ENCODE results near the gene CLEC4G. TPM values are rescaled to one million over a fixed set of nuclear protein-coding genes. Genes with fewer than 3 reads are reported as not detected.

CLEC4G gene
- total and polyA plus RNA-seq, 2 experiments from 2014 or later, result not detected

GRCh38 chr19:7739801-7740681 lies 8.1 kb upstream of the CLEC4G start:
- TF ChIP-seq EZH2phosphoT487 (IDR thresholded peaks at IDR 0.05; ENCODE audit: low read depth, severe bottlenecking, unreplicated experiment) (no peak), CTCF (IDR thresholded peaks at IDR 0.05; ENCODE audit: poor library complexity) (no peak), EZH2 (IDR thresholded peaks at IDR 0.05; ENCODE audit: borderline replicate concordance) (no peak)
- Histone ChIP-seq H4K20me1 (ENCODE audit: insufficient read depth, poor library complexity, severe bottlenecking) (no peaks in the 10 kb centered on the region), H3K27me3 (peaks cover 14% of the 10 kb centered on the region), H3K9me2 (replicated peaks; ENCODE audit: insufficient read depth) (no peaks in the 10 kb centered on the region), H3K4me2 (no peak overlapping the region), H3K27ac (no peak overlapping the region), H3K79me2 (no peaks in the 10 kb centered on the region), H3K4me1 (ENCODE audit: insufficient read depth) (no peaks in the 10 kb centered on the region), H3K4me3 (no peak overlapping the region), H3K9me3 (ENCODE audit: low read depth) (no peaks in the 10 kb centered on the region), H2AFZ (no peak overlapping the region), H3K36me3 (replicated peaks; ENCODE audit: insufficient read depth, low read depth) (no peaks in the 10 kb centered on the region)
- DNase-seq (ENCODE audit: low spot score), result no peak
- 84% methylated on average over 19 of the region's 19 CpGs for WGBS (ENCODE audit: low lambda C conversion rate, missing lambda C conversion rate)

DNA sequence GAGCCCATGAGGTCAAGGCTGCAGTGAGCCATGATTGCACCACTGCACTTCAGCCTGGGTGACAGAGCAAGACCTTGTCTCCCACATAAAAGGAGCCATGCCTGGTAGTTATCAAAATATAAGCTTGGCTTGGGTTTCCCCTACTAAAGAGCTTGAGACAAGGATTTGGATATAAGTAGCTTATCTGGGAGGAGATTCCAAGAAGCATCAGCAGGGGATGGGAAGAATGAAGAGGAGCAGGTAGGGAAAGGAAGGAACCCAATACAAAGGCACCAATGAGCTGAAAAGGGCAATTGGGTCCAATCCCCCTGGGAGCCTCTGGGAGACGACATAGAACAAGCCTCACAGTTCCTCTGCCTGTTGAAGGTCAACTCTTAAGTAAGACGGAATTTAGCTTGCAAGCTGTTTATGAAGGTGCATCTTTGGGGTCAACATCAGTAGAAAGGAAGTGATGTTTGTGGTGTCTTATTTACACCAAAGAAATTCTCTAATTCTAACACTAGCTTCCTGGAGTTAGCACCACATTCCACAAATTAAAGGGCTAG lies 7.4 kb upstream of the CLEC4G start:
- Histone ChIP-seq H3K27me3 (peaks cover 11% of the 10 kb centered on the region), H3K36me3 (replicated peaks; ENCODE audit: insufficient read depth, low read depth) (no peaks in the 10 kb centered on the region), H3K9me2 (replicated peaks; ENCODE audit: insufficient read depth) (no peaks in the 10 kb centered on the region), H3K4me3 (no peak overlapping the region), H3K4me2 (no peak overlapping the region), H3K4me1 (ENCODE audit: insufficient read depth) (no peaks in the 10 kb centered on the region), H2AFZ (no peak overlapping the region), H3K27ac (no peak overlapping the region), H3K9me3 (ENCODE audit: low read depth) (no peaks in the 10 kb centered on the region), H4K20me1 (ENCODE audit: insufficient read depth, poor library complexity, severe bottlenecking) (no peaks in the 10 kb centered on the region), H3K79me2 (no peaks in the 10 kb centered on the region)
- 64% methylated on average over 2 of the region's 2 CpGs for WGBS (ENCODE audit: low lambda C conversion rate, missing lambda C conversion rate)
- no peak for DNase-seq (ENCODE audit: low spot score)
- no peak for TF ChIP-seq CTCF (IDR thresholded peaks at IDR 0.05; ENCODE audit: poor library complexity)

DNA sequence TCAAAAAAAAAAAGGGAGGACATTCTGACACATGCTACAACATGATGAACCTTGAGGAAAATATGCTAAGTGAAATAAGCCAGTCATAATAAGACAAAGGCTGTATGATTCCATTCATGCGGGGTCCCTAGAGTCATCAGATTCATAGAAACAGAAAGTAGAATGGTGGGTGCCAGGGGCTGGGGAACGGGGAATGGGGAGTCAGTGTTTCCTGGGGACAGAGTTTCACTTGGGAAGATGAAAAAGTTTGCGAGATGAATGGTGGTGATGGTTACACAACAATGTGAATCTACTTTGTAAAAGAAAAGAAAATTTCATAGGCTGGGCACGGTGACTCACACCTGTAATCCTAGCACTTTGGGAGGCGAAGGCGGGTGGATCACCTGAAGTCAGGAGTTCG lies 6.1 kb upstream of the CLEC4G start:
- Histone ChIP-seq H3K4me3 (no peak overlapping the region), H3K9me2 (replicated peaks; ENCODE audit: insufficient read depth) (no peaks in the 10 kb centered on the region), H3K36me3 (replicated peaks; ENCODE audit: insufficient read depth, low read depth) (no peaks in the 10 kb centered on the region), H3K9me3 (ENCODE audit: low read depth) (no peaks in the 10 kb centered on the region), H3K79me2 (no peaks in the 10 kb centered on the region), H2AFZ (no peak overlapping the region), H3K4me2 (no peak overlapping the region), H3K27ac (no peak overlapping the region), H4K20me1 (ENCODE audit: insufficient read depth, poor library complexity, severe bottlenecking) (no peaks in the 10 kb centered on the region), H3K27me3 (peaks cover 10% of the 10 kb centered on the region), H3K4me1 (ENCODE audit: insufficient read depth) (no peaks in the 10 kb centered on the region)
- DNase-seq (ENCODE audit: low spot score), result no peak
- TF ChIP-seq EZH2phosphoT487 (IDR thresholded peaks at IDR 0.05; ENCODE audit: low read depth, severe bottlenecking, unreplicated experiment) (no peak), EZH2 (IDR thresholded peaks at IDR 0.05; ENCODE audit: borderline replicate concordance) (no peak), CTCF (IDR thresholded peaks at IDR 0.05; ENCODE audit: poor library complexity) (no peak)
- WGBS (ENCODE audit: low lambda C conversion rate, missing lambda C conversion rate), result 80% methylated on average over 7 of the region's 7 CpGs

Measured in hepatocyte (in vitro differentiated cells).